ENCODE data around the gene RNASET2. TPM values are rescaled to one million over a fixed set of nuclear protein-coding genes. Genes with fewer than 3 reads are reported as not detected.
"Not testable (repeated sequence)": the region's sequence is repeated elsewhere in the genome, so short reads cannot be mapped to it uniquely, and the experiment has no call there.

RNASET2 gene
- total RNA-seq, 2 experiments from 2014 or later = 69.2 to 73.1 TPM

GRCh38 chr6:166925141-166925996, 31.0 kb downstream of the RNASET2 start:
- no peaks in the 10 kb centered on the region for H3K9me3 Mint-ChIP-seq
- POLR2A ChIA-PET = no interaction called here
- no peak overlapping the region for H3K4me3 Mint-ChIP-seq
- peaks cover 2% of the 10 kb centered on the region for H3K36me3 Mint-ChIP-seq
- peaks cover 3% of the 10 kb centered on the region for H3K4me1 Mint-ChIP-seq
- DNase-seq (no peak), ATAC-seq (ENCODE audit: low read depth) (no peak)
- no peaks in the 10 kb centered on the region for H3K27me3 Mint-ChIP-seq
- H3K27ac Mint-ChIP-seq = no peak overlapping the region

GRCh38 chr6:166924531-166924930, 31.8 kb downstream of the RNASET2 start:
- POLR2A ChIA-PET = no interaction called here
- no peaks in the 10 kb centered on the region for H3K36me3 Mint-ChIP-seq

GRCh38 chr6:166922937-166923336, 33.4 kb downstream of the RNASET2 start:
- peaks cover 2% of the 10 kb centered on the region for H3K9me3 Mint-ChIP-seq
- H3K27ac Mint-ChIP-seq = no peak overlapping the region
- H3K4me3 Mint-ChIP-seq = no peak overlapping the region
- H3K4me1 Mint-ChIP-seq = peaks cover 3% of the 10 kb centered on the region
- no peaks in the 10 kb centered on the region for H3K36me3 Mint-ChIP-seq
- DNase-seq (no peak), ATAC-seq (ENCODE audit: low read depth) (no peak)
- H3K27me3 Mint-ChIP-seq = no peaks in the 10 kb centered on the region
- POLR2A ChIA-PET = no interaction called here

More at GRCh38 chr6:166924531-166924930, 31.8 kb downstream of the RNASET2 start:
- Mint-ChIP-seq H3K27ac (no peak overlapping the region), H3K27me3 (no peaks in the 10 kb centered on the region), H3K9me3 (no peaks in the 10 kb centered on the region), H3K4me3 (no peak overlapping the region), H3K4me1 (peaks cover 3% of the 10 kb centered on the region)
- no peak for DNase-seq
- ATAC-seq (ENCODE audit: low read depth) = no peak

- Mint-ChIP-seq H3K4me3 (no peak overlapping the region), H3K4me1 (peaks cover 3% of the 10 kb centered on the region), H3K27ac (no peak overlapping the region), H3K36me3 (no peaks in the 10 kb centered on the region), H3K9me3 (peaks cover 2% of the 10 kb centered on the region), H3K27me3 (no peaks in the 10 kb centered on the region)
- POLR2A ChIA-PET = no interaction called here
- DNase-seq (no peak), ATAC-seq (ENCODE audit: low read depth) (no peak)
Observed at GRCh38 chr6:166921570-166921969, 34.8 kb downstream of the RNASET2 start.

- POLR2A ChIA-PET = no interaction called here
- H3K27me3 Mint-ChIP-seq = no peaks in the 10 kb centered on the region
- H3K36me3 Mint-ChIP-seq = no peaks in the 10 kb centered on the region
Observed at GRCh38 chr6:166916824-166917223, 39.5 kb downstream of the RNASET2 start.

GRCh38 chr6:166915484-166915883, 40.9 kb downstream of the RNASET2 start:
- H3K4me1 Mint-ChIP-seq; DNase-seq; H3K4me3 Mint-ChIP-seq; ATAC-seq (ENCODE audit: low read depth); POLR2A ChIA-PET; H3K27ac Mint-ChIP-seq; H3K36me3 Mint-ChIP-seq; H3K9me3 Mint-ChIP-seq; H3K27me3 Mint-ChIP-seq: not testable (repeated sequence)

More at GRCh38 chr6:166916824-166917223, 39.5 kb downstream of the RNASET2 start:
- ATAC-seq (ENCODE audit: low read depth) (no peak), DNase-seq (no peak)
- H3K9me3 Mint-ChIP-seq = peaks cover 3% of the 10 kb centered on the region
- no peak overlapping the region for H3K4me3 Mint-ChIP-seq
- no peak overlapping the region for H3K27ac Mint-ChIP-seq
- no peaks in the 10 kb centered on the region for H3K4me1 Mint-ChIP-seq

- H3K27me3 Mint-ChIP-seq; POLR2A ChIA-PET; H3K9me3 Mint-ChIP-seq; ATAC-seq (ENCODE audit: low read depth); H3K4me3 Mint-ChIP-seq; H3K27ac Mint-ChIP-seq; H3K36me3 Mint-ChIP-seq; DNase-seq: not testable (repeated sequence)
- peaks cover 11% of the 10 kb centered on the region for H3K4me1 Mint-ChIP-seq
Observed at GRCh38 chr6:166914952-166915351, 41.4 kb downstream of the RNASET2 start.

- peak overlapping the region; percentile 59 for H3K27ac Mint-ChIP-seq
- ATAC-seq (ENCODE audit: low read depth) = peak; percentile 46
- H3K9me3 Mint-ChIP-seq = peaks cover 2% of the 10 kb centered on the region
- peak overlapping the region; percentile 4 for H3K4me3 Mint-ChIP-seq
- H3K4me1 Mint-ChIP-seq = peaks cover 27% of the 10 kb centered on the region
- DNase-seq = no peak
- POLR2A ChIA-PET = interaction anchor here (0.6 kb wide), 1 partner anchor 227 kb away, joined by 4 read pairs; no protein-coding TSS in a partner anchor
- H3K36me3 Mint-ChIP-seq = peaks cover 4% of the 10 kb centered on the region
- H3K27me3 Mint-ChIP-seq = no peaks in the 10 kb centered on the region
Observed at GRCh38 chr6:166911248-166911677, 45.1 kb downstream of the RNASET2 start.

GRCh38 chr6:166910601-166911000, 45.7 kb downstream of the RNASET2 start:
- POLR2A ChIA-PET = interaction anchor here (0.6 kb wide), 1 partner anchor 227 kb away, joined by 4 read pairs; no protein-coding TSS in a partner anchor
- H3K4me1 Mint-ChIP-seq = peaks cover 27% of the 10 kb centered on the region
- H3K27me3 Mint-ChIP-seq = no peaks in the 10 kb centered on the region
- peaks cover 4% of the 10 kb centered on the region for H3K36me3 Mint-ChIP-seq
- DNase-seq = no peak
- H3K4me3 Mint-ChIP-seq = no peak overlapping the region
- peaks cover 2% of the 10 kb centered on the region for H3K9me3 Mint-ChIP-seq
- no peak for ATAC-seq (ENCODE audit: low read depth)
- H3K27ac Mint-ChIP-seq = peak overlapping the region; percentile 9

GRCh38 chr6:166908811-166909210, 47.5 kb downstream of the RNASET2 start:
- no peak overlapping the region for H3K4me3 Mint-ChIP-seq
- no peak for ATAC-seq (ENCODE audit: low read depth)
- H3K36me3 Mint-ChIP-seq = peaks cover 4% of the 10 kb centered on the region
- POLR2A ChIA-PET = interaction anchor here (2.6 kb wide), 1 partner anchor 48 kb away, joined by 14 read pairs; the partner anchor contains the start of gene RNASET2
- no peaks in the 10 kb centered on the region for H3K27me3 Mint-ChIP-seq
- no peaks in the 10 kb centered on the region for H3K9me3 Mint-ChIP-seq
- no peak for DNase-seq
- H3K27ac Mint-ChIP-seq = no peak overlapping the region
- peaks cover 27% of the 10 kb centered on the region for H3K4me1 Mint-ChIP-seq

- DNase-seq (no peak), ATAC-seq (ENCODE audit: low read depth) (no peak)
- Mint-ChIP-seq H3K27ac (peak overlapping the region; percentile 84), H3K36me3 (peaks cover 4% of the 10 kb centered on the region), H3K27me3 (no peaks in the 10 kb centered on the region), H3K4me3 (peak overlapping the region; percentile 17), H3K9me3 (no peaks in the 10 kb centered on the region), H3K4me1 (peaks cover 27% of the 10 kb centered on the region)
- POLR2A ChIA-PET = interaction anchor here (2.6 kb wide), 1 partner anchor 48 kb away, joined by 14 read pairs; the partner anchor contains the start of gene RNASET2
Observed at GRCh38 chr6:166907871-166908806, 48.2 kb downstream of the RNASET2 start.

- ATAC-seq (ENCODE audit: low read depth) (peak; percentile 92), DNase-seq (no peak)
- Mint-ChIP-seq H3K36me3 (peaks cover 4% of the 10 kb centered on the region), H3K27ac (peak overlapping the region; percentile 84), H3K4me1 (peaks cover 27% of the 10 kb centered on the region), H3K27me3 (no peaks in the 10 kb centered on the region), H3K4me3 (peak overlapping the region; percentile 17), H3K9me3 (no peaks in the 10 kb centered on the region)
- POLR2A ChIA-PET = interaction anchor here (0.6 to 2.6 kb wide), 2 partner anchors 49 to 306 kb away, joined by 3 to 14 read pairs; partner anchors contain the start of gene RNASET2
Observed at GRCh38 chr6:166907373-166907841, 48.9 kb downstream of the RNASET2 start.
